HepG2 (cell line): ENCODE measurements around the gene FAM83G. TPM values are rescaled to one million over a fixed set of nuclear protein-coding genes. Genes with fewer than 3 reads are reported as not detected.
A peak's percentile ranks its signal among the peaks of the same experiment; 100 is the strongest.

ENCODE experiments used
- EP300 ChIP-seq, 3 experiments: sonication (generic) in 1 of 3; formaldehyde crosslinking in 1 of 3; IDR thresholded peaks; 2 replicates each; pipeline versions ENCODE4 v1.5.1 to v1.6.1; 2011 to 2020; ENCODE audit warnings: low read depth in 2 of 3, low read length in 2 of 3, borderline replicate concordance in 1 of 3, improper control_type of control experiment in 1 of 3, mild to moderate bottlenecking in 1 of 3, missing genetic modification reagents in 1 of 3, moderate library complexity in 1 of 3
- EZH2 ChIP-seq: conservative IDR thresholded peaks from 2 replicates; pipeline ENCODE4 v1.6.1; 2012; ENCODE audit warnings: mild to moderate bottlenecking, low read depth, low read length, moderate library complexity
- FOSL1 ChIP-seq: sonication (generic); formaldehyde crosslinking; IDR thresholded peaks from 2 replicates; pipeline ENCODE4 v1.9.0; 2021; ENCODE audit warnings: missing genetic modification reagents, borderline replicate concordance
- KDM5A ChIP-seq: fragments of 200-600 bp; sonication (generic); IDR thresholded peaks from 2 replicates; pipeline ENCODE4 v1.7.0; 2018; ENCODE audit warnings: antibody characterized with exemption, mild to moderate bottlenecking, low read length, borderline replicate concordance
- MXI1 ChIP-seq: IDR thresholded peaks from 3 replicates; pipeline ENCODE4 v1.6.1; 2012; ENCODE audit warnings: low read depth, low read length, inconsistent platforms, borderline replicate concordance
- NR2F2 ChIP-seq: IDR thresholded peaks from 2 replicates; pipeline ENCODE4 v1.6.1; 2012; ENCODE audit warnings: low read depth, inconsistent platforms, borderline replicate concordance
- NR2F6 ChIP-seq, 2 experiments: IDR thresholded peaks; 2 replicates each; pipeline ENCODE4 v1.6.1; 2016; ENCODE audit warnings: antibody characterized with exemption in 1 of 2, mild to moderate bottlenecking in 1 of 2
- POLR2A ChIP-seq, 2 experiments: IDR thresholded peaks; 2 replicates each; pipeline ENCODE4 v1.6.1; 2011; ENCODE audit warnings: low read depth in 2 of 2, low read length in 2 of 2, mild to moderate bottlenecking in 1 of 2, moderate library complexity in 1 of 2; ENCODE audit not compliant: insufficient read depth in 1 of 2
- POLR2G ChIP-seq: fragments of 200-400 bp; formaldehyde crosslinking; IDR thresholded peaks from 2 replicates; pipeline ENCODE4 v1.6.1; 2018; ENCODE audit warnings: mild to moderate bottlenecking, low read depth, low read length, moderate library complexity
- RFX5 ChIP-seq: IDR thresholded peaks from 2 replicates; pipeline ENCODE4 v1.6.1; 2011; ENCODE audit warnings: low read depth, low read length, improper control_type of control experiment
- SMARCE1 ChIP-seq: fragments of 450-650 bp; IDR thresholded peaks from 2 replicates; pipeline ENCODE4 v1.6.1; 2017; ENCODE audit warnings: borderline replicate concordance
- TSC22D2 ChIP-seq: sonication (generic); formaldehyde crosslinking; IDR thresholded peaks from 2 replicates; pipeline ENCODE4 v1.5.1; 2020; ENCODE audit warnings: missing genetic modification reagents, mild to moderate bottlenecking, borderline replicate concordance
- YEATS2 ChIP-seq: sonication (generic); formaldehyde crosslinking; IDR thresholded peaks from 2 replicates; pipeline ENCODE4 v1.4.0; 2020; ENCODE audit warnings: missing genetic modification reagents, borderline replicate concordance
- ZFP36L2 ChIP-seq: sonication (generic); formaldehyde crosslinking; IDR thresholded peaks from 2 replicates; pipeline ENCODE4 v1.4.0; 2020; ENCODE audit warnings: missing genetic modification reagents
- ZNF274 ChIP-seq: sonication (generic); formaldehyde crosslinking; IDR thresholded peaks from 2 replicates; pipeline ENCODE4 v1.5.1; 2020; ENCODE audit warnings: mild to moderate bottlenecking, missing genetic modification reagents
- ZNF30 ChIP-seq: sonication (generic); formaldehyde crosslinking; IDR thresholded peaks from 2 replicates; pipeline ENCODE4 v1.5.0; 2020; ENCODE audit warnings: mild to moderate bottlenecking, missing genetic modification reagents
- ZNF746 ChIP-seq: sonication (generic); formaldehyde crosslinking; IDR thresholded peaks from 2 replicates; pipeline ENCODE4 v1.8.0; 2022; ENCODE audit warnings: mild to moderate bottlenecking, missing genetic modification reagents
- polyA plus RNA-seq, 8 experiments: library from polyadenylated mRNA; depleted of rRNA in 3 of 8; stranded (reverse) in 7 of 8; unstranded in 1 of 8; fragments of >200 nt; fragmentation: Illumina TruSeq in 4 of 8; extraction: Trizol in 4 of 8; gene quantifications; 2 replicates each; pipeline versions ENCODE4 v1.2.1 to v1.2.3, GENCODE V29; 2011 to 2016; ENCODE audit warnings: low read depth in 4 of 8, missing spikeins in 1 of 8, mixed read lengths in 1 of 8; ENCODE audit not compliant: insufficient read depth in 1 of 8
- total RNA-seq, 5 experiments: library from RNA; depleted of rRNA; stranded (reverse); fragments of >200 nt; fragmentation: Illumina TruSeq; extraction: Trizol; gene quantifications; 2 replicates each; pipeline ENCODE4 v1.2.3, GENCODE V29; 2016; ENCODE audit warnings: low read depth in 1 of 5
- TF ChIP-seq, protein P1 (sequence below), 2 experiments: sonication (generic) in 1 of 2; formaldehyde crosslinking in 1 of 2; IDR thresholded peaks; 2 replicates each; pipeline versions ENCODE4 v1.4.0 to v1.6.1; 2018 to 2020; ENCODE audit warnings: missing genetic modification reagents in 2 of 2, borderline replicate concordance in 1 of 2, low read depth in 1 of 2, mild to moderate bottlenecking in 1 of 2, missing biosample characterization in 1 of 2
- TF ChIP-seq, protein P2 (sequence below): sonication (generic); formaldehyde crosslinking; IDR thresholded peaks from 2 replicates; pipeline ENCODE4 v1.4.0; 2020; ENCODE audit warnings: missing genetic modification reagents
- TF ChIP-seq, protein P3 (sequence below): sonication (generic); formaldehyde crosslinking; IDR thresholded peaks from 2 replicates; pipeline ENCODE4 v1.4.0; 2020; ENCODE audit warnings: mild to moderate bottlenecking, missing genetic modification reagents

FAM83G gene
- total and polyA plus RNA-seq, 2 of the 13 experiments (the other 11 are each of a cell fraction or from before 2014, with no cell fraction given): 13.7 to 18.6 TPM

GRCh38 chr17:19004421-19005136 is at the start of gene FAM83G (continued):
- TF ChIP-seq, protein P1, sequence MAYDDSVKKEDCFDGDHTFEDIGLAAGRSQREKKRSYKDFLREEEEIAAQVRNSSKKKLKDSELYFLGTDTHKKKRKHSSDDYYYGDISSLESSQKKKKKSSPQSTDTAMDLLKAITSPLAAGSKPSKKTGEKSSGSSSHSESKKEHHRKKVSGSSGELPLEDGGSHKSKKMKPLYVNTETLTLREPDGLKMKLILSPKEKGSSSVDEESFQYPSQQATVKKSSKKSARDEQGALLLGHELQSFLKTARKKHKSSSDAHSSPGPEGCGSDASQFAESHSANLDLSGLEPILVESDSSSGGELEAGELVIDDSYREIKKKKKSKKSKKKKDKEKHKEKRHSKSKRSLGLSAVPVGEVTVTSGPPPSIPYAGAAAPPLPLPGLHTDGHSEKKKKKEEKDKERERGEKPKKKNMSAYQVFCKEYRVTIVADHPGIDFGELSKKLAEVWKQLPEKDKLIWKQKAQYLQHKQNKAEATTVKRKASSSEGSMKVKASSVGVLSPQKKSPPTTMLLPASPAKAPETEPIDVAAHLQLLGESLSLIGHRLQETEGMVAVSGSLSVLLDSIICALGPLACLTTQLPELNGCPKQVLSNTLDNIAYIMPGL (CRISPR knock-in tag; IDR thresholded peaks at IDR 0.05; ENCODE audit: borderline replicate concordance in 1 of 2, low read depth in 1 of 2): peak; percentile 11 to 12; a peak in 2 of 4 replicates
- TF ChIP-seq, protein P2, sequence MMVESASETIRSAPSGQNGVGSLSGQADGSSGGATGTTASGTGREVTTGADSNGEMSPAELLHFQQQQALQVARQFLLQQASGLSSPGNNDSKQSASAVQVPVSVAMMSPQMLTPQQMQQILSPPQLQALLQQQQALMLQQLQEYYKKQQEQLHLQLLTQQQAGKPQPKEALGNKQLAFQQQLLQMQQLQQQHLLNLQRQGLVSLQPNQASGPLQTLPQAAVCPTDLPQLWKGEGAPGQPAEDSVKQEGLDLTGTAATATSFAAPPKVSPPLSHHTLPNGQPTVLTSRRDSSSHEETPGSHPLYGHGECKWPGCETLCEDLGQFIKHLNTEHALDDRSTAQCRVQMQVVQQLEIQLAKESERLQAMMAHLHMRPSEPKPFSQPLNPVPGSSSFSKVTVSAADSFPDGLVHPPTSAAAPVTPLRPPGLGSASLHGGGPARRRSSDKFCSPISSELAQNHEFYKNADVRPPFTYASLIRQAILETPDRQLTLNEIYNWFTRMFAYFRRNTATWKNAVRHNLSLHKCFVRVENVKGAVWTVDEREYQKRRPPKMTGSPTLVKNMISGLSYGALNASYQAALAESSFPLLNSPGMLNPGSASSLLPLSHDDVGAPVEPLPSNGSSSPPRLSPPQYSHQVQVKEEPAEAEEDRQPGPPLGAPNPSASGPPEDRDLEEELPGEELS (CRISPR knock-in tag): 0 out of 2 replicates have a peak, but pooled peaks have one; percentile 9
- TF ChIP-seq ZNF746 (CRISPR knock-in tag): peak; percentile 44; the same call in 1 of the 2 replicates
- TF ChIP-seq EZH2: no peak
- 0 out of 3 replicates have a peak, but pooled peaks have one; percentile 51 for TF ChIP-seq MXI1
- TF ChIP-seq FOSL1 (CRISPR knock-in tag): peak; percentile 68; the same call in 1 of the 2 replicates
- no peak for TF ChIP-seq ZFP36L2 (CRISPR knock-in tag)
- TF ChIP-seq POLR2G: peak; percentile 68
- no peak for TF ChIP-seq EP300 (IDR thresholded peaks at IDR 0.05; ENCODE audit: low read depth in 2 of 2, low read length in 2 of 2)
- no peak for TF ChIP-seq EP300 (CRISPR knock-in tag; IDR thresholded peaks at IDR 0.05; ENCODE audit: borderline replicate concordance)
- TF ChIP-seq, protein P3, sequence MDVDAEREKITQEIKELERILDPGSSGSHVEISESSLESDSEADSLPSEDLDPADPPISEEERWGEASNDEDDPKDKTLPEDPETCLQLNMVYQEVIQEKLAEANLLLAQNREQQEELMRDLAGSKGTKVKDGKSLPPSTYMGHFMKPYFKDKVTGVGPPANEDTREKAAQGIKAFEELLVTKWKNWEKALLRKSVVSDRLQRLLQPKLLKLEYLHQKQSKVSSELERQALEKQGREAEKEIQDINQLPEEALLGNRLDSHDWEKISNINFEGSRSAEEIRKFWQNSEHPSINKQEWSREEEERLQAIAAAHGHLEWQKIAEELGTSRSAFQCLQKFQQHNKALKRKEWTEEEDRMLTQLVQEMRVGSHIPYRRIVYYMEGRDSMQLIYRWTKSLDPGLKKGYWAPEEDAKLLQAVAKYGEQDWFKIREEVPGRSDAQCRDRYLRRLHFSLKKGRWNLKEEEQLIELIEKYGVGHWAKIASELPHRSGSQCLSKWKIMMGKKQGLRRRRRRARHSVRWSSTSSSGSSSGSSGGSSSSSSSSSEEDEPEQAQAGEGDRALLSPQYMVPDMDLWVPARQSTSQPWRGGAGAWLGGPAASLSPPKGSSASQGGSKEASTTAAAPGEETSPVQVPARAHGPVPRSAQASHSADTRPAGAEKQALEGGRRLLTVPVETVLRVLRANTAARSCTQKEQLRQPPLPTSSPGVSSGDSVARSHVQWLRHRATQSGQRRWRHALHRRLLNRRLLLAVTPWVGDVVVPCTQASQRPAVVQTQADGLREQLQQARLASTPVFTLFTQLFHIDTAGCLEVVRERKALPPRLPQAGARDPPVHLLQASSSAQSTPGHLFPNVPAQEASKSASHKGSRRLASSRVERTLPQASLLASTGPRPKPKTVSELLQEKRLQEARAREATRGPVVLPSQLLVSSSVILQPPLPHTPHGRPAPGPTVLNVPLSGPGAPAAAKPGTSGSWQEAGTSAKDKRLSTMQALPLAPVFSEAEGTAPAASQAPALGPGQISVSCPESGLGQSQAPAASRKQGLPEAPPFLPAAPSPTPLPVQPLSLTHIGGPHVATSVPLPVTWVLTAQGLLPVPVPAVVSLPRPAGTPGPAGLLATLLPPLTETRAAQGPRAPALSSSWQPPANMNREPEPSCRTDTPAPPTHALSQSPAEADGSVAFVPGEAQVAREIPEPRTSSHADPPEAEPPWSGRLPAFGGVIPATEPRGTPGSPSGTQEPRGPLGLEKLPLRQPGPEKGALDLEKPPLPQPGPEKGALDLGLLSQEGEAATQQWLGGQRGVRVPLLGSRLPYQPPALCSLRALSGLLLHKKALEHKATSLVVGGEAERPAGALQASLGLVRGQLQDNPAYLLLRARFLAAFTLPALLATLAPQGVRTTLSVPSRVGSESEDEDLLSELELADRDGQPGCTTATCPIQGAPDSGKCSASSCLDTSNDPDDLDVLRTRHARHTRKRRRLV (CRISPR knock-in tag): no peak
- no peak for TF ChIP-seq RFX5
- TF ChIP-seq NR2F2: no peak
- TF ChIP-seq TSC22D2 (CRISPR knock-in tag): 0 out of 2 replicates have a peak, but pooled peaks have one; percentile 16
- TF ChIP-seq SMARCE1: no peak
- no peak for TF ChIP-seq ZNF274 (CRISPR knock-in tag)
- no peak for TF ChIP-seq NR2F6 (IDR thresholded peaks at IDR 0.05)
- peak; percentile 8; the same call in 1 of the 2 replicates for TF ChIP-seq NR2F6 (CRISPR knock-in tag; IDR thresholded peaks at IDR 0.05)
- peak; percentile 5 to 67; a peak in 2 of 4 replicates for TF ChIP-seq POLR2A (IDR thresholded peaks at IDR 0.05; ENCODE audit: insufficient read depth in 1 of 2, low read depth in 2 of 2, low read length in 2 of 2)
- TF ChIP-seq ZNF30 (CRISPR knock-in tag): no peak
- 0 out of 2 replicates have a peak, but pooled peaks have one; percentile 20 for TF ChIP-seq YEATS2 (CRISPR knock-in tag)
- no peak for TF ChIP-seq KDM5A
